K562 (cell line): ENCODE data around the gene GTPBP2. TPM values are rescaled to one million over a fixed set of nuclear protein-coding genes. Genes with fewer than 3 reads are reported as not detected.
A peak's percentile ranks its signal among the peaks of the same experiment; 100 is the strongest.

Source experiments
- CHD4 ChIP-seq: fragments of 200-600 bp; sonication (generic); IDR thresholded peaks from 3 replicates; pipeline ENCODE4 v1.6.1; 2012; ENCODE audit warnings: low read depth, mild to moderate bottlenecking, mixed read lengths, low read length, inconsistent platforms; ENCODE audit not compliant: insufficient read depth, insufficient replicate concordance, poor library complexity, severe bottlenecking
- EGR1 ChIP-seq: fragments of 450-650 bp; conservative IDR thresholded peaks from 2 replicates; pipeline ENCODE4 v1.6.1; 2017; ENCODE audit warnings: mild to moderate bottlenecking
- ELF2 ChIP-seq: fragments of 250-450 bp; sonication (Bioruptor Pico); IDR thresholded peaks from 2 replicates; pipeline ENCODE4 v1.5.0; 2021; ENCODE audit warnings: mild to moderate bottlenecking
- FIP1L1 ChIP-seq: fragments of 200-400 bp; formaldehyde crosslinking; IDR thresholded peaks from 2 replicates; pipeline ENCODE4 v1.6.1; 2018; ENCODE audit warnings: mild to moderate bottlenecking, low read depth, low read length; ENCODE audit not compliant: poor library complexity, severe bottlenecking
- HDAC1 ChIP-seq, 2 experiments: fragments of 450-650 bp; IDR thresholded peaks; 2 replicates each; pipeline ENCODE4 v1.6.1; 2016 to 2017; ENCODE audit warnings: inconsistent platforms in 1 of 2, mild to moderate bottlenecking in 1 of 2, moderate library complexity in 1 of 2
- KDM2B ChIP-seq: fragments of 250-450 bp; sonication (Bioruptor Pico); IDR thresholded peaks from 2 replicates; pipeline ENCODE4 v1.8.0; 2021; ENCODE audit warnings: mild to moderate bottlenecking, moderate library complexity
- LEF1 ChIP-seq: fragments of 450-650 bp; IDR thresholded peaks from 2 replicates; pipeline ENCODE4 v1.6.1; 2016; ENCODE audit warnings: mild to moderate bottlenecking
- MAFF ChIP-seq: IDR thresholded peaks from 2 replicates; pipeline ENCODE4 v1.6.1; 2012; ENCODE audit warnings: low read length, improper control_type of control experiment
- MIER1 ChIP-seq: fragments of 450-650 bp; IDR thresholded peaks from 2 replicates; pipeline ENCODE4 v1.6.1; 2016; ENCODE audit warnings: antibody characterized with exemption, mild to moderate bottlenecking, low read depth
- MTA3 ChIP-seq: fragments of 450-650 bp; formaldehyde crosslinking; IDR thresholded peaks from 2 replicates; pipeline ENCODE4 v1.6.1; 2017; ENCODE audit warnings: mild to moderate bottlenecking, borderline replicate concordance
- MYNN ChIP-seq, 2 experiments: sonication (generic); formaldehyde crosslinking in 1 of 2; IDR thresholded peaks; 2 replicates each; pipeline versions ENCODE4 v1.5.0 to v1.6.1; 2016 to 2020; ENCODE audit warnings: antibody characterized with exemption in 1 of 2, missing genetic modification reagents in 1 of 2
- PHB ChIP-seq: fragments of 250-450 bp; sonication (Bioruptor Pico); IDR thresholded peaks from 2 replicates; pipeline ENCODE4 v1.5.0; 2021
- PHF21A ChIP-seq: fragments of 450-650 bp; IDR thresholded peaks from 2 replicates; pipeline ENCODE4 v1.6.1; 2017; ENCODE audit warnings: low read depth, borderline replicate concordance
- RBBP5 ChIP-seq: fragments of 200-600 bp; sonication (generic); IDR thresholded peaks from 2 replicates; pipeline ENCODE4 v1.6.1; 2012; ENCODE audit warnings: borderline replicate concordance, mild to moderate bottlenecking, low read length, control low read depth, inconsistent platforms; ENCODE audit not compliant: insufficient read depth, poor library complexity, severe bottlenecking
- SP2 ChIP-seq: IDR thresholded peaks from 2 replicates; pipeline ENCODE4 v1.6.1; 2011; ENCODE audit warnings: mild to moderate bottlenecking, low read depth, low read length, moderate library complexity; ENCODE audit not compliant: poor library complexity, severe bottlenecking; ENCODE audit errors: extremely low read depth
- THAP12 ChIP-seq: fragments of 250-450 bp; sonication (Bioruptor Pico); IDR thresholded peaks from 2 replicates; pipeline ENCODE4 v1.9.0; 2021; ENCODE audit warnings: mild to moderate bottlenecking, inconsistent platforms
- UBTF ChIP-seq, 2 experiments: IDR thresholded peaks; 2 replicates each; pipeline ENCODE4 v1.6.1; 2012; ENCODE audit warnings: improper control_type of control experiment in 2 of 2, low read depth in 2 of 2, low read length in 2 of 2, borderline replicate concordance in 1 of 2
- ZBTB1 ChIP-seq: sonication (generic); formaldehyde crosslinking; IDR thresholded peaks from 2 replicates; pipeline ENCODE4 v1.8.1; 2023; ENCODE audit warnings: missing genetic modification reagents, low read depth, mild to moderate bottlenecking, borderline replicate concordance
- ZBTB8A ChIP-seq: fragments of 450-650 bp; IDR thresholded peaks from 2 replicates; pipeline ENCODE4 v1.6.1; 2018; ENCODE audit warnings: mild to moderate bottlenecking, moderate library complexity; ENCODE audit not compliant: partially characterized antibody
- ZNF134 ChIP-seq: fragments of 250-450 bp; sonication (Bioruptor Pico); conservative IDR thresholded peaks from 2 replicates; pipeline ENCODE4 v1.4.0; 2020
- ZNF431 ChIP-seq: sonication (generic); formaldehyde crosslinking; IDR thresholded peaks from 2 replicates; pipeline ENCODE4 v1.8.0; 2022; ENCODE audit warnings: mild to moderate bottlenecking, missing genetic modification reagents
- ZNF655 ChIP-seq: fragments of 250-450 bp; sonication (Bioruptor Pico); IDR thresholded peaks from 2 replicates; pipeline ENCODE4 v1.5.0; 2021
- polyA plus RNA-seq, 8 experiments: library from polyadenylated mRNA; depleted of rRNA in 4 of 8; stranded (reverse) in 5 of 8; unstranded in 3 of 8; fragments of >200 nt; fragmentation: Nextera tagmentation in 2 of 8; fragmentation: Illumina TruSeq in 1 of 8; extraction: Ambion mirVana in 2 of 8; extraction: Trizol in 1 of 8; gene quantifications; 2 replicates each; pipeline versions ENCODE4 v1.2.1 to v1.2.3, GENCODE V29; 2011 to 2014; ENCODE audit warnings: inconsistent platforms in 1 of 8, missing spikeins in 1 of 8
- total RNA-seq, 7 experiments: library from RNA; depleted of rRNA in 6 of 7; stranded (reverse); fragments of >200 nt in 6 of 7; fragmentation: Illumina TruSeq in 2 of 7; extraction: Trizol in 2 of 7; gene quantifications; 2 replicates each; pipeline versions ENCODE4 v1.2.1 to v1.2.3, GENCODE V29; 2011 to 2021; ENCODE audit warnings: low replicate concordance in 1 of 7

GTPBP2 gene
- total and polyA plus RNA-seq, 9 of the 15 experiments (the other 6 are each of a cell fraction or from before 2014, with no cell fraction given) = 48.4 to 196 (median 111) TPM

GRCh38 chr6:43575105-43575771 is 53.8 kb downstream of the GTPBP2 start (continued):
- TF ChIP-seq MYNN (IDR thresholded peaks at IDR 0.05) = no peak
- TF ChIP-seq MYNN (CRISPR knock-in tag; IDR thresholded peaks at IDR 0.05) = no peak
- TF ChIP-seq PHB (CRISPR knock-in tag) = no peak
- TF ChIP-seq ZBTB8A = no peak
- TF ChIP-seq ELF2 (CRISPR knock-in tag) = no peak
- TF ChIP-seq ZBTB1 (CRISPR knock-in tag) = no peak
- no peak for TF ChIP-seq KDM2B (CRISPR knock-in tag)
- no peak for TF ChIP-seq RBBP5
- no peak for TF ChIP-seq MTA3
- 0 out of 2 replicates have a peak, but pooled peaks have one; percentile 18 for TF ChIP-seq LEF1
- no peak; the same call in 1 of the 2 replicates for TF ChIP-seq ZNF431 (CRISPR knock-in tag)
- TF ChIP-seq ZNF134 (CRISPR knock-in tag) = no peak
- no peak for TF ChIP-seq SP2
- no peak for TF ChIP-seq FIP1L1
- TF ChIP-seq EGR1 = no peak; the same call in 1 of the 2 replicates
- no peak for TF ChIP-seq MAFF
- TF ChIP-seq MIER1 = peak; percentile 71; the same call in 1 of the 2 replicates
- peak in 1 of 2 experiments; percentile 98; a peak in 2 of 4 replicates for TF ChIP-seq HDAC1 (IDR thresholded peaks at IDR 0.05)
- no peak for TF ChIP-seq ZNF655
- TF ChIP-seq CHD4 = no peak
- 0 out of 2 replicates have a peak, but pooled peaks have one; percentile 33 for TF ChIP-seq THAP12 (CRISPR knock-in tag)
- peak; percentile 17 to 71; a peak in 2 of 4 replicates for TF ChIP-seq UBTF (IDR thresholded peaks at IDR 0.05; ENCODE audit: borderline replicate concordance in 1 of 2, low read depth in 2 of 2, low read length in 2 of 2)
- TF ChIP-seq PHF21A = 0 out of 2 replicates have a peak, but pooled peaks have one; percentile 6
